ENCODE data around the gene OSBPL3. TPM values are rescaled to one million over a fixed set of nuclear protein-coding genes. Genes with fewer than 3 reads are reported as not detected.

Gene OSBPL3
- total and polyA plus RNA-seq, 2 donors (not counting 3 experiments of a cell fraction or from before 2014, with no cell fraction given), result 7.5 to 27.1 TPM

DNA sequence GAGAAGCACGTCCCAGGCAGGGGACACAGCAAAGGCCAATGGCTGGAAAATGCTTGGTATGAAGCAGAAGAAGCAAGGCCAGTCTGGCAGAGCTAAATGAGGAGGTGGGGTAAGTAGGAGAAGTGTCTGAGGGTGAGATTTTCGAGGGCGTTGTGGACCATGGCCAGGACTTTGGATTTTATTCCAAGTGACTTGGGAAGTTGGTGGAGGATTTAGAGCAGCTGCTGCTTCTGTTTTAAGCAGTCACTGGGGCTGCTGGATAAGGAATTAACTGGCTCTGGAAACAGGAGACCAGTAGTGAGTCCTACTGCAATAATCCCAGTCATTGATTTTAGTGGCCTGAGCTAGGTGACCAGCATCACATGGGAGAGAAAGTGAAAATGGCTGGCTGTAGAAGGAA lies 155.1 kb downstream of the OSBPL3 start:
- no peak overlapping the region for H3K9ac ChIP-seq (replicated peaks; ENCODE audit: extremely low read depth, insufficient read depth, low read length)
- no peak overlapping the region for H3K27ac ChIP-seq (ENCODE audit: insufficient read depth, low read depth, low read length)
- H4K20me1 ChIP-seq (replicated peaks; ENCODE audit: control insufficient read depth, extremely low read depth, insufficient read depth, low read length), result no peaks in the 10 kb centered on the region
- intact Hi-C loops (cut with micrococcal nuclease) (no loop called here), dilution Hi-C loops (cut with MboI; ENCODE audit: extremely low pct_ligation_motif_present, low sequenced_read_pairs) (no loop called here)
- H3K36me3 ChIP-seq (ENCODE audit: control insufficient read depth in 2 of 2, extremely low read depth in 1 of 2, insufficient read depth in 2 of 2, low read length in 2 of 2), result no peaks in the 10 kb centered on the region
- no peaks in the 10 kb centered on the region for H3K27me3 ChIP-seq (ENCODE audit: control insufficient read depth in 2 of 2, insufficient read depth in 2 of 2, low read length in 2 of 2)
- H3K4me3 ChIP-seq (replicated peaks in 1 of 3; ENCODE audit: insufficient read depth in 1 of 3, low read depth in 1 of 3, low read length in 3 of 3), result no peak overlapping the region
- H3K9me1 ChIP-seq (replicated peaks; ENCODE audit: control insufficient read depth, extremely low read depth, insufficient read depth, low read length), result no peaks in the 10 kb centered on the region
- no peak overlapping the region for H3K4me2 ChIP-seq (ENCODE audit: insufficient read depth, low read length)
- FAIRE-seq (no peak), DNase-seq (ENCODE audit: low read depth, low spot score) (no peak)
- peaks cover 27% of the 10 kb centered on the region for H3K4me1 ChIP-seq (ENCODE audit: control insufficient read depth, extremely low read depth, insufficient read depth, low read length)
- no peaks in the 10 kb centered on the region for H3K79me2 ChIP-seq (ENCODE audit: control insufficient read depth, insufficient read depth, low read length)
- ChIA-PET CTCF (interaction anchor here (0.7 to 3.5 kb wide), 5 partner anchors 12 to 269 kb away, joined by 3 to 22 read pairs (median 8); no protein-coding TSS in a partner anchor), POLR2A (no interaction called here)
- H3K9me3 ChIP-seq (replicated peaks; ENCODE audit: control insufficient read depth, insufficient read depth, low read length), result no peaks in the 10 kb centered on the region
- TF ChIP-seq, protein P1, sequence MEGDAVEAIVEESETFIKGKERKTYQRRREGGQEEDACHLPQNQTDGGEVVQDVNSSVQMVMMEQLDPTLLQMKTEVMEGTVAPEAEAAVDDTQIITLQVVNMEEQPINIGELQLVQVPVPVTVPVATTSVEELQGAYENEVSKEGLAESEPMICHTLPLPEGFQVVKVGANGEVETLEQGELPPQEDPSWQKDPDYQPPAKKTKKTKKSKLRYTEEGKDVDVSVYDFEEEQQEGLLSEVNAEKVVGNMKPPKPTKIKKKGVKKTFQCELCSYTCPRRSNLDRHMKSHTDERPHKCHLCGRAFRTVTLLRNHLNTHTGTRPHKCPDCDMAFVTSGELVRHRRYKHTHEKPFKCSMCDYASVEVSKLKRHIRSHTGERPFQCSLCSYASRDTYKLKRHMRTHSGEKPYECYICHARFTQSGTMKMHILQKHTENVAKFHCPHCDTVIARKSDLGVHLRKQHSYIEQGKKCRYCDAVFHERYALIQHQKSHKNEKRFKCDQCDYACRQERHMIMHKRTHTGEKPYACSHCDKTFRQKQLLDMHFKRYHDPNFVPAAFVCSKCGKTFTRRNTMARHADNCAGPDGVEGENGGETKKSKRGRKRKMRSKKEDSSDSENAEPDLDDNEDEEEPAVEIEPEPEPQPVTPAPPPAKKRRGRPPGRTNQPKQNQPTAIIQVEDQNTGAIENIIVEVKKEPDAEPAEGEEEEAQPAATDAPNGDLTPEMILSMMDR (IDR thresholded peaks at IDR 0.05; ENCODE audit: extremely low read depth in 1 of 2, insufficient read depth in 1 of 2, low read depth in 1 of 2, low read length in 2 of 2), result no peak
- no peak for TF ChIP-seq POLR2AphosphoS5 (IDR thresholded peaks at IDR 0.05; ENCODE audit: insufficient read depth, low read depth, low read length)
- H2AFZ ChIP-seq (ENCODE audit: low read depth, low read length), result no peak overlapping the region
- BruUV-seq (replicated peaks), result no TSS peak

DNA sequence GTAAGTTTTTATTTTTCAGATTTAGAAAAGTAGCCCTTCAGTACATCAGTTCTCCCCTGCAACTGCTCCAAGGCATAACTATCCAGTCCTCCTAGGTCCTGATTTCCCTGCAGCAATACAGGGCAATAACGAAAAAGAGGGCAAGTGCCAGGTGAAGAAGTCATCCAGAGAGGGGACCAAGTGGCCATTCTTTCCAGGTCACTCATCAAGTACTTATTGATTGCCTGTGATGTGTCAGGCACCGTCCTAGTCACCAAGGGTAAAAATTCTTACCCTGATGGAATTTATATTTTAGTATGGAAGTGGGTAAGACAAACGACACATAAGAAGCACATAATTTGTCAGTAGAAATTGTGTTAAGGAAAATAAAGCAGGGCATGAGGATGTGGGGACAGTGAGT lies 155.6 kb downstream of the OSBPL3 start:
- ChIA-PET POLR2A (no interaction called here), CTCF (interaction anchor here (2.3 to 3.5 kb wide), 2 partner anchors 12 to 155 kb away, joined by 8 to 22 read pairs; no protein-coding TSS in a partner anchor)

More for the DNA sequence above, 155.6 kb downstream of the OSBPL3 start:
- no peaks in the 10 kb centered on the region for H4K20me1 ChIP-seq (replicated peaks; ENCODE audit: control insufficient read depth, extremely low read depth, insufficient read depth, low read length)
- no peak overlapping the region for H3K4me3 ChIP-seq (replicated peaks in 1 of 3; ENCODE audit: insufficient read depth in 1 of 3, low read depth in 1 of 3, low read length in 3 of 3)
- no peak overlapping the region for H3K4me2 ChIP-seq (ENCODE audit: insufficient read depth, low read length)
- FAIRE-seq, result no peak
- H3K9me1 ChIP-seq (replicated peaks; ENCODE audit: control insufficient read depth, extremely low read depth, insufficient read depth, low read length), result no peaks in the 10 kb centered on the region
- H2AFZ ChIP-seq (ENCODE audit: low read depth, low read length), result no peak overlapping the region
- no TSS peak for BruUV-seq (replicated peaks)
- dilution Hi-C loops (cut with MboI; ENCODE audit: extremely low pct_ligation_motif_present, low sequenced_read_pairs) (no loop called here), intact Hi-C loops (cut with micrococcal nuclease) (no loop called here)
- TF ChIP-seq FOS (IDR thresholded peaks at IDR 0.05; ENCODE audit: borderline replicate concordance, insufficient read depth, low read length) (no peak), POLR2A (IDR thresholded peaks at IDR 0.05; ENCODE audit: low read depth, low read length) (no peak), POLR2AphosphoS5 (IDR thresholded peaks at IDR 0.05; ENCODE audit: insufficient read depth, low read depth, low read length) (no peak), MYC (IDR thresholded peaks at IDR 0.05; ENCODE audit: low read depth, low read length) (no peak), GATA2 (IDR thresholded peaks at IDR 0.05; ENCODE audit: insufficient read depth, insufficient read length, low read depth, low read length) (no peak), JUN (IDR thresholded peaks at IDR 0.05; ENCODE audit: borderline replicate concordance, insufficient read depth, insufficient read length, low read depth) (no peak), EZH2 (IDR thresholded peaks at IDR 0.05; ENCODE audit: borderline replicate concordance, low read depth, low read length, severe bottlenecking) (no peak)
- TF ChIP-seq, protein P2, sequence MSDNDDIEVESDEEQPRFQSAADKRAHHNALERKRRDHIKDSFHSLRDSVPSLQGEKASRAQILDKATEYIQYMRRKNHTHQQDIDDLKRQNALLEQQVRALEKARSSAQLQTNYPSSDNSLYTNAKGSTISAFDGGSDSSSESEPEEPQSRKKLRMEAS (IDR thresholded peaks at IDR 0.05; ENCODE audit: insufficient read depth, insufficient read length), result no peak
- TF ChIP-seq, protein P1 (IDR thresholded peaks at IDR 0.05; ENCODE audit: extremely low read depth in 1 of 2, insufficient read depth in 1 of 2, low read depth in 1 of 2, low read length in 2 of 2), result no peak
- H3K9me3 ChIP-seq (replicated peaks; ENCODE audit: control insufficient read depth, insufficient read depth, low read length), result no peaks in the 10 kb centered on the region
- DNase-seq (ENCODE audit: low read depth, low spot score), result no peak
- peaks cover 27% of the 10 kb centered on the region for H3K4me1 ChIP-seq (ENCODE audit: control insufficient read depth, extremely low read depth, insufficient read depth, low read length)
- no peak overlapping the region for H3K9ac ChIP-seq (replicated peaks; ENCODE audit: extremely low read depth, insufficient read depth, low read length)
- H3K27ac ChIP-seq (ENCODE audit: insufficient read depth, low read depth, low read length), result no peak overlapping the region
- H3K79me2 ChIP-seq (ENCODE audit: control insufficient read depth, insufficient read depth, low read length), result no peaks in the 10 kb centered on the region
- H3K36me3 ChIP-seq (ENCODE audit: control insufficient read depth in 2 of 2, extremely low read depth in 1 of 2, insufficient read depth in 2 of 2, low read length in 2 of 2), result no peaks in the 10 kb centered on the region
- H3K27me3 ChIP-seq (ENCODE audit: control insufficient read depth in 2 of 2, insufficient read depth in 2 of 2, low read length in 2 of 2), result no peaks in the 10 kb centered on the region

Measured in endothelial cell of umbilical vein (primary cell).